ENCODE data around the gene NOS1AP.

DNA sequence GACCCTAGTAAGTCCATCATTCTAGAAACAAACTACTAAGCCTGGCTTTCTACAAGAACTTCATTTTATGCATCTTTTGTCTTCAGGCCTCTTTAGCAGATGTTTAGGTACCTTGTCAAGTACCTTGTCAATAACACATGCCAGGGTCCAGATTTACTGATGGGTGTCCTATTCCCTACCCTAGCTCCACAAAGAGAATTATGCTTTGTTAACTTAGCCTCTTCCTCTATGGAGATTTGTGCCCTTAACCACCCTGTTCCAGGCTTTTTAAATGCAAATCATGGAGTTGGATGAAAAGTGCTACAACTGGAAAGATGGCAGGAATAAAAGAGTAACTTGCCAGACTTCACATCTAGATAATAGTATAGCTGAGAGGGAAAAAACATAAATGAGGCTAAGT is 264.5 kb downstream of the NOS1AP start:
- no peak for TF ChIP-seq POLR2AphosphoS5 (IDR thresholded peaks at IDR 0.05; ENCODE audit: low read depth, low read length)
- TF ChIP-seq FOXM1 (IDR thresholded peaks at IDR 0.05; ENCODE audit: low read depth): no peak
- TF ChIP-seq, protein P1, sequence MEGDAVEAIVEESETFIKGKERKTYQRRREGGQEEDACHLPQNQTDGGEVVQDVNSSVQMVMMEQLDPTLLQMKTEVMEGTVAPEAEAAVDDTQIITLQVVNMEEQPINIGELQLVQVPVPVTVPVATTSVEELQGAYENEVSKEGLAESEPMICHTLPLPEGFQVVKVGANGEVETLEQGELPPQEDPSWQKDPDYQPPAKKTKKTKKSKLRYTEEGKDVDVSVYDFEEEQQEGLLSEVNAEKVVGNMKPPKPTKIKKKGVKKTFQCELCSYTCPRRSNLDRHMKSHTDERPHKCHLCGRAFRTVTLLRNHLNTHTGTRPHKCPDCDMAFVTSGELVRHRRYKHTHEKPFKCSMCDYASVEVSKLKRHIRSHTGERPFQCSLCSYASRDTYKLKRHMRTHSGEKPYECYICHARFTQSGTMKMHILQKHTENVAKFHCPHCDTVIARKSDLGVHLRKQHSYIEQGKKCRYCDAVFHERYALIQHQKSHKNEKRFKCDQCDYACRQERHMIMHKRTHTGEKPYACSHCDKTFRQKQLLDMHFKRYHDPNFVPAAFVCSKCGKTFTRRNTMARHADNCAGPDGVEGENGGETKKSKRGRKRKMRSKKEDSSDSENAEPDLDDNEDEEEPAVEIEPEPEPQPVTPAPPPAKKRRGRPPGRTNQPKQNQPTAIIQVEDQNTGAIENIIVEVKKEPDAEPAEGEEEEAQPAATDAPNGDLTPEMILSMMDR (IDR thresholded peaks at IDR 0.05): no peak
- no peak for TF ChIP-seq TCF12 (IDR thresholded peaks at IDR 0.05)
- TF ChIP-seq SIN3A (IDR thresholded peaks at IDR 0.05; ENCODE audit: borderline replicate concordance, low read depth, low read length): no peak
- TF ChIP-seq, protein P2, sequence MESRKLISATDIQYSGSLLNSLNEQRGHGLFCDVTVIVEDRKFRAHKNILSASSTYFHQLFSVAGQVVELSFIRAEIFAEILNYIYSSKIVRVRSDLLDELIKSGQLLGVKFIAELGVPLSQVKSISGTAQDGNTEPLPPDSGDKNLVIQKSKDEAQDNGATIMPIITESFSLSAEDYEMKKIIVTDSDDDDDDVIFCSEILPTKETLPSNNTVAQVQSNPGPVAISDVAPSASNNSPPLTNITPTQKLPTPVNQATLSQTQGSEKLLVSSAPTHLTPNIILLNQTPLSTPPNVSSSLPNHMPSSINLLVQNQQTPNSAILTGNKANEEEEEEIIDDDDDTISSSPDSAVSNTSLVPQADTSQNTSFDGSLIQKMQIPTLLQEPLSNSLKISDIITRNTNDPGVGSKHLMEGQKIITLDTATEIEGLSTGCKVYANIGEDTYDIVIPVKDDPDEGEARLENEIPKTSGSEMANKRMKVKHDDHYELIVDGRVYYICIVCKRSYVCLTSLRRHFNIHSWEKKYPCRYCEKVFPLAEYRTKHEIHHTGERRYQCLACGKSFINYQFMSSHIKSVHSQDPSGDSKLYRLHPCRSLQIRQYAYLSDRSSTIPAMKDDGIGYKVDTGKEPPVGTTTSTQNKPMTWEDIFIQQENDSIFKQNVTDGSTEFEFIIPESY (IDR thresholded peaks at IDR 0.05; ENCODE audit: borderline replicate concordance, low read depth): no peak
- TF ChIP-seq, protein P3, sequence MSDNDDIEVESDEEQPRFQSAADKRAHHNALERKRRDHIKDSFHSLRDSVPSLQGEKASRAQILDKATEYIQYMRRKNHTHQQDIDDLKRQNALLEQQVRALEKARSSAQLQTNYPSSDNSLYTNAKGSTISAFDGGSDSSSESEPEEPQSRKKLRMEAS (IDR thresholded peaks at IDR 0.05; ENCODE audit: low read depth): no peak
- TF ChIP-seq CHD2 (IDR thresholded peaks at IDR 0.05; ENCODE audit: low read length, partially characterized antibody): no peak
- TF ChIP-seq, protein P4, sequence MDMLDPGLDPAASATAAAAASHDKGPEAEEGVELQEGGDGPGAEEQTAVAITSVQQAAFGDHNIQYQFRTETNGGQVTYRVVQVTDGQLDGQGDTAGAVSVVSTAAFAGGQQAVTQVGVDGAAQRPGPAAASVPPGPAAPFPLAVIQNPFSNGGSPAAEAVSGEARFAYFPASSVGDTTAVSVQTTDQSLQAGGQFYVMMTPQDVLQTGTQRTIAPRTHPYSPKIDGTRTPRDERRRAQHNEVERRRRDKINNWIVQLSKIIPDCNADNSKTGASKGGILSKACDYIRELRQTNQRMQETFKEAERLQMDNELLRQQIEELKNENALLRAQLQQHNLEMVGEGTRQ (IDR thresholded peaks at IDR 0.05; ENCODE audit: borderline replicate concordance, low read depth, low read length): no peak
- TF ChIP-seq YY1 (IDR thresholded peaks at IDR 0.05; ENCODE audit: low read depth): no peak
- TF ChIP-seq EP300 (IDR thresholded peaks at IDR 0.05; ENCODE audit: borderline replicate concordance in 1 of 2, low read depth in 1 of 2, low read length in 1 of 2): no peak
- TF ChIP-seq, protein P5, sequence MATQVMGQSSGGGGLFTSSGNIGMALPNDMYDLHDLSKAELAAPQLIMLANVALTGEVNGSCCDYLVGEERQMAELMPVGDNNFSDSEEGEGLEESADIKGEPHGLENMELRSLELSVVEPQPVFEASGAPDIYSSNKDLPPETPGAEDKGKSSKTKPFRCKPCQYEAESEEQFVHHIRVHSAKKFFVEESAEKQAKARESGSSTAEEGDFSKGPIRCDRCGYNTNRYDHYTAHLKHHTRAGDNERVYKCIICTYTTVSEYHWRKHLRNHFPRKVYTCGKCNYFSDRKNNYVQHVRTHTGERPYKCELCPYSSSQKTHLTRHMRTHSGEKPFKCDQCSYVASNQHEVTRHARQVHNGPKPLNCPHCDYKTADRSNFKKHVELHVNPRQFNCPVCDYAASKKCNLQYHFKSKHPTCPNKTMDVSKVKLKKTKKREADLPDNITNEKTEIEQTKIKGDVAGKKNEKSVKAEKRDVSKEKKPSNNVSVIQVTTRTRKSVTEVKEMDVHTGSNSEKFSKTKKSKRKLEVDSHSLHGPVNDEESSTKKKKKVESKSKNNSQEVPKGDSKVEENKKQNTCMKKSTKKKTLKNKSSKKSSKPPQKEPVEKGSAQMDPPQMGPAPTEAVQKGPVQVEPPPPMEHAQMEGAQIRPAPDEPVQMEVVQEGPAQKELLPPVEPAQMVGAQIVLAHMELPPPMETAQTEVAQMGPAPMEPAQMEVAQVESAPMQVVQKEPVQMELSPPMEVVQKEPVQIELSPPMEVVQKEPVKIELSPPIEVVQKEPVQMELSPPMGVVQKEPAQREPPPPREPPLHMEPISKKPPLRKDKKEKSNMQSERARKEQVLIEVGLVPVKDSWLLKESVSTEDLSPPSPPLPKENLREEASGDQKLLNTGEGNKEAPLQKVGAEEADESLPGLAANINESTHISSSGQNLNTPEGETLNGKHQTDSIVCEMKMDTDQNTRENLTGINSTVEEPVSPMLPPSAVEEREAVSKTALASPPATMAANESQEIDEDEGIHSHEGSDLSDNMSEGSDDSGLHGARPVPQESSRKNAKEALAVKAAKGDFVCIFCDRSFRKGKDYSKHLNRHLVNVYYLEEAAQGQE (IDR thresholded peaks at IDR 0.05; ENCODE audit: low read depth, low read length): no peak

Data from SK-N-SH (cell line).